IMR-90 (cell line): ENCODE data around the gene CDH1.

Source experiments
- CEBPB ChIP-seq: IDR thresholded peaks from 2 replicates; pipeline ENCODE4 v1.6.1; 2012; ENCODE audit warnings: low read depth, low read length, improper control_type of control experiment
- FOS ChIP-seq: fragments of 150-350 bp; IDR thresholded peaks from 2 replicates; pipeline ENCODE4 v1.6.1; 2016; ENCODE audit warnings: low read depth, low read length
- MXI1 ChIP-seq: IDR thresholded peaks from 2 replicates; pipeline ENCODE4 v1.6.1; 2012; ENCODE audit warnings: low read depth, mild to moderate bottlenecking, low read length, moderate library complexity, borderline replicate concordance
- POLR2A ChIP-seq: IDR thresholded peaks from 2 replicates; pipeline ENCODE4 v1.6.1; 2012; ENCODE audit warnings: mild to moderate bottlenecking, low read depth, low read length
- RAD21 ChIP-seq: IDR thresholded peaks from 2 replicates; pipeline ENCODE4 v1.6.1; 2012; ENCODE audit warnings: low read length, improper control_type of control experiment
- TF ChIP-seq, protein P1 (sequence below): conservative IDR thresholded peaks from 2 replicates; pipeline ENCODE4 v1.5.1; 2012; ENCODE audit warnings: mild to moderate bottlenecking, low read depth, low read length, improper control_type of control experiment
- TF ChIP-seq, protein P2 (sequence below): fragments of 150-350 bp; IDR thresholded peaks from 2 replicates; pipeline ENCODE4 v1.6.1; 2016; ENCODE audit warnings: low read depth, mild to moderate bottlenecking, low read length, moderate library complexity, borderline replicate concordance
- TF ChIP-seq, protein P3 (sequence below): fragments of 150-350 bp; IDR thresholded peaks from 2 replicates; pipeline ENCODE4 v1.6.1; 2017; ENCODE audit warnings: mild to moderate bottlenecking, antibody characterized with exemption, low read length, low read depth

DNA sequence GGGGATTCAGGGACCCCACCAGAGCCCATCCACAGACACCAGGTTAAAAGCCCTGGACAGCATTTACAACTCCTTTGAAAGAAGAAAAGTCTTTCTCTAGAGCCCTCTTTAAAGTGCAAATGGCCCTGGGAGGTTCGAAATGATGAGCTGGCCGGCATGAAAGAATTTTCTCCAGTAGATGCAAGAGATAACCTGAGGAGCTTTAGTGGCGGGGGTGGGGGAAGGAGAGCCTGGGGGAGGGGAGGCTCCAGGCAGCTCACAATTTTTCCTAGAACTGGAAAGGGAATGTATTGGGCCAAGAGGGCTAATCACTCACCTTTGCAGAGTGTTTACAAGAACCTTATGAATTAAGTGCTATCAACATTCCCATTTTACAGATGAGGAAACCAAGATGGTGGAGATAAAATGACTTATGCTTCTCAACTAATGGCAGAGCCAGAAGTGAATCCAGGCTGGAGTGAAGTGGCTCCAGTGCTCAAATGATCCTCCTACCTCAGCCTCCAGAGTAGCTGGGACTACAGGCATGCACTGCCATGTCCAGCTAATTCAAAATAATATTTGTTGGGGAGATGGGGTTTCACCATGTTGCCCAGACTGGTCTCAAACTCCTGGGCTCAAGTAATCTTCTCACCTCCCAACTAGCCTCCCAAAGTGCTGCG lies 4.2 kb upstream of the CDH1 start:
- TF ChIP-seq, protein P1, sequence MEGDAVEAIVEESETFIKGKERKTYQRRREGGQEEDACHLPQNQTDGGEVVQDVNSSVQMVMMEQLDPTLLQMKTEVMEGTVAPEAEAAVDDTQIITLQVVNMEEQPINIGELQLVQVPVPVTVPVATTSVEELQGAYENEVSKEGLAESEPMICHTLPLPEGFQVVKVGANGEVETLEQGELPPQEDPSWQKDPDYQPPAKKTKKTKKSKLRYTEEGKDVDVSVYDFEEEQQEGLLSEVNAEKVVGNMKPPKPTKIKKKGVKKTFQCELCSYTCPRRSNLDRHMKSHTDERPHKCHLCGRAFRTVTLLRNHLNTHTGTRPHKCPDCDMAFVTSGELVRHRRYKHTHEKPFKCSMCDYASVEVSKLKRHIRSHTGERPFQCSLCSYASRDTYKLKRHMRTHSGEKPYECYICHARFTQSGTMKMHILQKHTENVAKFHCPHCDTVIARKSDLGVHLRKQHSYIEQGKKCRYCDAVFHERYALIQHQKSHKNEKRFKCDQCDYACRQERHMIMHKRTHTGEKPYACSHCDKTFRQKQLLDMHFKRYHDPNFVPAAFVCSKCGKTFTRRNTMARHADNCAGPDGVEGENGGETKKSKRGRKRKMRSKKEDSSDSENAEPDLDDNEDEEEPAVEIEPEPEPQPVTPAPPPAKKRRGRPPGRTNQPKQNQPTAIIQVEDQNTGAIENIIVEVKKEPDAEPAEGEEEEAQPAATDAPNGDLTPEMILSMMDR = no peak
- TF ChIP-seq CEBPB (no peak), MXI1 (no peak), POLR2A (no peak), RAD21 (no peak), FOS (no peak)
- TF ChIP-seq, protein P2, sequence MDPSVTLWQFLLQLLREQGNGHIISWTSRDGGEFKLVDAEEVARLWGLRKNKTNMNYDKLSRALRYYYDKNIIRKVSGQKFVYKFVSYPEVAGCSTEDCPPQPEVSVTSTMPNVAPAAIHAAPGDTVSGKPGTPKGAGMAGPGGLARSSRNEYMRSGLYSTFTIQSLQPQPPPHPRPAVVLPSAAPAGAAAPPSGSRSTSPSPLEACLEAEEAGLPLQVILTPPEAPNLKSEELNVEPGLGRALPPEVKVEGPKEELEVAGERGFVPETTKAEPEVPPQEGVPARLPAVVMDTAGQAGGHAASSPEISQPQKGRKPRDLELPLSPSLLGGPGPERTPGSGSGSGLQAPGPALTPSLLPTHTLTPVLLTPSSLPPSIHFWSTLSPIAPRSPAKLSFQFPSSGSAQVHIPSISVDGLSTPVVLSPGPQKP = no peak
- TF ChIP-seq, protein P3, sequence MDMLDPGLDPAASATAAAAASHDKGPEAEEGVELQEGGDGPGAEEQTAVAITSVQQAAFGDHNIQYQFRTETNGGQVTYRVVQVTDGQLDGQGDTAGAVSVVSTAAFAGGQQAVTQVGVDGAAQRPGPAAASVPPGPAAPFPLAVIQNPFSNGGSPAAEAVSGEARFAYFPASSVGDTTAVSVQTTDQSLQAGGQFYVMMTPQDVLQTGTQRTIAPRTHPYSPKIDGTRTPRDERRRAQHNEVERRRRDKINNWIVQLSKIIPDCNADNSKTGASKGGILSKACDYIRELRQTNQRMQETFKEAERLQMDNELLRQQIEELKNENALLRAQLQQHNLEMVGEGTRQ = no peak
